NOMO-1 treated with DMSO at 0.1 percent for 48 hours (cell line): Measurements from ENCODE around the gene ZMYND11.

Source experiments
- DNase-seq: peaks from one replicate; lab custom pipeline; 2025; ENCODE audit not compliant: unreplicated experiment; lab: John Stamatoyannopoulos, UW

Gene ZMYND11

GRCh38 chr10:135132-135600 lies at the start of gene ZMYND11:
TSS of gene ZMYND11 (plus strand) at chr10:135455. CDS start at chr10:180013, 44,558 bp downstream.
- DNase-seq = peak; percentile 30

GRCh38 chr10:86031-86430 lies 49.2 kb upstream of the ZMYND11 start:
- DNase-seq = no peak

GRCh38 chr10:87177-88080 lies 47.8 kb upstream of the ZMYND11 start:
- no peak for DNase-seq

GRCh38 chr10:88253-88652 lies 47.0 kb upstream of the ZMYND11 start:
- DNase-seq = no peak

- no peak for DNase-seq
Observed at GRCh38 chr10:89248-89647, 46.0 kb upstream of the ZMYND11 start.

GRCh38 chr10:90161-90560 lies 45.1 kb upstream of the ZMYND11 start:
- no peak for DNase-seq

- DNase-seq = no peak
Observed at GRCh38 chr10:91313-91712, 43.9 kb upstream of the ZMYND11 start.

- no peak for DNase-seq
Observed at GRCh38 chr10:92153-92552, 43.1 kb upstream of the ZMYND11 start.

GRCh38 chr10:92846-93245 lies 42.4 kb upstream of the ZMYND11 start:
- no peak for DNase-seq

- DNase-seq = no peak
Observed at GRCh38 chr10:94613-95012, 40.6 kb upstream of the ZMYND11 start.

GRCh38 chr10:95356-96115 lies 39.7 kb upstream of the ZMYND11 start:
- no peak for DNase-seq

- no peak for DNase-seq
Observed at GRCh38 chr10:96466-96865, 38.8 kb upstream of the ZMYND11 start.

- no peak for DNase-seq
Observed at GRCh38 chr10:104416-104815, 30.8 kb upstream of the ZMYND11 start.

GRCh38 chr10:104862-105565 lies 30.2 kb upstream of the ZMYND11 start:
- DNase-seq = no peak

- no peak for DNase-seq
Observed at GRCh38 chr10:105806-106205, 29.4 kb upstream of the ZMYND11 start.

GRCh38 chr10:106740-107139 lies 28.5 kb upstream of the ZMYND11 start:
- DNase-seq = no peak

GRCh38 chr10:112246-112645 lies 23.0 kb upstream of the ZMYND11 start:
- no peak for DNase-seq

GRCh38 chr10:124874-125273 lies 10.4 kb upstream of the ZMYND11 start:
- DNase-seq = no peak

- DNase-seq = peak; percentile 92
Observed at GRCh38 chr10:127612-128432, 7.4 kb upstream of the ZMYND11 start.

- DNase-seq = peak; percentile 34
Observed at GRCh38 chr10:129810-130209, 5.4 kb upstream of the ZMYND11 start.
